GM23338 (cell line): ENCODE data around the gene MFSD8. TPM values are rescaled to one million over a fixed set of nuclear protein-coding genes. Genes with fewer than 3 reads are reported as not detected.
A peak's percentile ranks its signal among the peaks of the same experiment; 100 is the strongest.

Source experiments
- ATAC-seq: fragments of 200-7000 bp; cut with Tn5 transposase; 3 replicates; pipeline ENCODE4 v1.9.1; 2020
- DNase-seq: peaks from one replicate; pipeline ENCODE4 v3.0.0-alpha.2; 2015; ENCODE audit warnings: low spot score
- H2AFZ ChIP-seq: fragments of 200-600 bp; sonication (generic); 2 replicates; pipeline ENCODE4 v1.8.0; 2016; ENCODE audit warnings: antibody characterized with exemption, mild to moderate bottlenecking, moderate library complexity
- H3F3A ChIP-seq: fragments of 200-600 bp; sonication (generic); replicated peaks from 2 replicates; pipeline ENCODE4 v1.8.0; 2017; ENCODE audit warnings: antibody characterized with exemption, mixed run types, low read depth
- H3K27ac ChIP-seq: fragments of 200-600 bp; sonication (generic); 2 replicates; pipeline ENCODE4 v1.6.1; 2016; ENCODE audit warnings: low read depth
- H3K27me3 ChIP-seq: fragments of 200-600 bp; sonication (generic); 2 replicates; pipeline ENCODE4 v1.8.0; 2016; ENCODE audit warnings: mild to moderate bottlenecking, mixed run types, moderate library complexity; ENCODE audit not compliant: insufficient read depth
- H3K36me3 ChIP-seq: fragments of 200-600 bp; sonication (generic); 2 replicates; pipeline ENCODE4 v1.8.0; 2016; ENCODE audit warnings: mild to moderate bottlenecking; ENCODE audit not compliant: insufficient read depth
- H3K4me1 ChIP-seq: fragments of 200-600 bp; sonication (generic); 2 replicates; pipeline ENCODE4 v1.8.0; 2016; ENCODE audit warnings: mild to moderate bottlenecking, moderate library complexity; ENCODE audit not compliant: insufficient read depth
- H3K4me2 ChIP-seq: fragments of 200-600 bp; sonication (generic); 2 replicates; pipeline ENCODE4 v1.7.1; 2017; ENCODE audit warnings: mixed run types
- H3K4me3 ChIP-seq: fragments of 200-600 bp; sonication (generic); 2 replicates; pipeline ENCODE4 v1.6.1; 2016; ENCODE audit warnings: mixed run types
- H3K79me2 ChIP-seq: fragments of 200-600 bp; sonication (generic); replicated peaks from 2 replicates; pipeline ENCODE4 v1.8.0; 2017; ENCODE audit warnings: mild to moderate bottlenecking; ENCODE audit not compliant: insufficient read depth
- H3K9me2 ChIP-seq: fragments of 200-600 bp; sonication (generic); 2 replicates; pipeline ENCODE4 v1.8.0; 2017; ENCODE audit not compliant: insufficient read depth
- H4K20me1 ChIP-seq: fragments of 200-600 bp; sonication (generic); replicated peaks from 2 replicates; pipeline ENCODE4 v1.8.0; 2017; ENCODE audit warnings: mild to moderate bottlenecking; ENCODE audit not compliant: insufficient read depth
- H3K27ac Mint-ChIP-seq: 2 replicates; pipeline ENCODE4 v1.8.0; 2020; ENCODE audit warnings: inconsistent platforms, mild to moderate bottlenecking, moderate library complexity, mixed read lengths
- H3K27me3 Mint-ChIP-seq: 3 replicates; pipeline ENCODE4 v1.8.0; 2022; ENCODE audit warnings: low read depth, mild to moderate bottlenecking, moderate library complexity, mixed read lengths, inconsistent platforms; ENCODE audit not compliant: insufficient read depth, poor library complexity
- H3K36me3 Mint-ChIP-seq: 3 replicates; pipeline ENCODE4 v1.8.0; 2021; ENCODE audit warnings: low read depth, mild to moderate bottlenecking, inconsistent platforms, moderate library complexity, mixed read lengths
- H3K4me1 Mint-ChIP-seq: 3 replicates; pipeline ENCODE4 v1.8.0; 2020; ENCODE audit warnings: mild to moderate bottlenecking, inconsistent platforms, mixed read lengths
- H3K4me3 Mint-ChIP-seq: 3 replicates; pipeline ENCODE4 v1.8.0; 2021; ENCODE audit warnings: moderate library complexity, mild to moderate bottlenecking, inconsistent platforms, mixed read lengths
- H3K9me3 Mint-ChIP-seq: 3 replicates; pipeline ENCODE4 v1.8.0; 2020; ENCODE audit warnings: moderate library complexity, mild to moderate bottlenecking, inconsistent platforms, mixed read lengths
- CTCF ChIP-seq, 2 experiments: fragments of 200-600 bp in 1 of 2; sonication (generic) in 1 of 2; conservative IDR thresholded peaks; 2 replicates each; pipeline versions ENCODE4 v1.5.1 to v1.6.1; 2016 to 2017; ENCODE audit warnings: antibody characterized with exemption in 2 of 2, low read depth in 2 of 2, mild to moderate bottlenecking in 2 of 2, moderate library complexity in 1 of 2
- STAT1 ChIP-seq: IDR thresholded peaks from one replicate; pipeline ENCODE4 v1.6.1; 2016; ENCODE audit warnings: antibody characterized with exemption; ENCODE audit not compliant: unreplicated experiment
- polyA plus RNA-seq: library from polyadenylated mRNA; unstranded; fragments of >200 nt; fragmentation: Nextera tagmentation; extraction: Ambion mirVana; gene quantifications from 2 replicates; pipeline ENCODE4 v1.2.1, GENCODE V29; 2016
- total RNA-seq: library from RNA; depleted of rRNA; stranded (reverse); fragments of >200 nt; shearing (Covaris generic); gene quantifications from 2 replicates; pipeline ENCODE4 v1.2.3, GENCODE V29; 2014
- TF ChIP-seq, protein P1 (sequence below): fragments of 250-450 bp; sonication (Bioruptor Pico); IDR thresholded peaks from 2 replicates; pipeline ENCODE4 v1.5.0; 2020; ENCODE audit warnings: mild to moderate bottlenecking, moderate library complexity

Gene MFSD8
- total and polyA plus RNA-seq, 2 experiments from 2014 or later, result 23.6 to 24.0 TPM

DNA sequence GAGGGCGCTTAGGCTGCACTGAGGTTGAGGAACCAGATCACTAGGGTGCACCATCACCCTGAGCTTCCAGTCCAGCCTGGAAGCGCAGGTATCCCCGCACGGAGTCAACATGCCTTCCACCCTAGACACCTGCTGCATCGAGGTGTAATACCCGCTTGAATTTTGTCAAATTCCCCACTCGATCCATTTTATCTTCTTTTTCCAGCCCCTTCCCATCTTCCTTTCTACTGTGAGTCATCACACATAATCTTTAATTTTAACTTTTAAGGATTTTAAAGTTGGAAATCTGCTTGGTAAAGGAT lies 83.5 kb downstream of the MFSD8 start:
- peak overlapping the region; percentile 97 for H3K4me3 Mint-ChIP-seq
- peaks cover 29% of the 10 kb centered on the region for H3K36me3 ChIP-seq
- no peaks in the 10 kb centered on the region for H3K27me3 ChIP-seq
- H3K27ac ChIP-seq, result peak overlapping the region; percentile 99
- ATAC-seq (no peak), DNase-seq (no peak)
- peaks cover 49% of the 10 kb centered on the region for H3K36me3 Mint-ChIP-seq
- H3K4me3 ChIP-seq, result peak overlapping the region; percentile 83
- H3F3A ChIP-seq, result no peaks in the 10 kb centered on the region
- H3K4me2 ChIP-seq, result peak overlapping the region; percentile 91
- peaks cover 8% of the 10 kb centered on the region for H3K27me3 Mint-ChIP-seq
- H3K4me1 Mint-ChIP-seq, result peaks cover 3% of the 10 kb centered on the region; the same call in 2 of the 3 replicates
- H3K4me1 ChIP-seq, result 0 out of 2 replicates have a peak, but pooled peaks cover 6% of the 10 kb centered on the region
- peaks cover 44% of the 10 kb centered on the region for H3K79me2 ChIP-seq
- peak overlapping the region; percentile 100 for H3K27ac Mint-ChIP-seq
- peak overlapping the region; percentile 8; the same call in 1 of the 2 replicates for H2AFZ ChIP-seq
- no peaks in the 10 kb centered on the region for H3K9me2 ChIP-seq
- TF ChIP-seq STAT1 (no peak), CTCF (conservative IDR thresholded peaks at IDR 0.05; ENCODE audit: low read depth in 2 of 2) (peak in 1 of 2 experiments; percentile 17; a peak in 1 of 4 replicates)
- TF ChIP-seq, protein P1, sequence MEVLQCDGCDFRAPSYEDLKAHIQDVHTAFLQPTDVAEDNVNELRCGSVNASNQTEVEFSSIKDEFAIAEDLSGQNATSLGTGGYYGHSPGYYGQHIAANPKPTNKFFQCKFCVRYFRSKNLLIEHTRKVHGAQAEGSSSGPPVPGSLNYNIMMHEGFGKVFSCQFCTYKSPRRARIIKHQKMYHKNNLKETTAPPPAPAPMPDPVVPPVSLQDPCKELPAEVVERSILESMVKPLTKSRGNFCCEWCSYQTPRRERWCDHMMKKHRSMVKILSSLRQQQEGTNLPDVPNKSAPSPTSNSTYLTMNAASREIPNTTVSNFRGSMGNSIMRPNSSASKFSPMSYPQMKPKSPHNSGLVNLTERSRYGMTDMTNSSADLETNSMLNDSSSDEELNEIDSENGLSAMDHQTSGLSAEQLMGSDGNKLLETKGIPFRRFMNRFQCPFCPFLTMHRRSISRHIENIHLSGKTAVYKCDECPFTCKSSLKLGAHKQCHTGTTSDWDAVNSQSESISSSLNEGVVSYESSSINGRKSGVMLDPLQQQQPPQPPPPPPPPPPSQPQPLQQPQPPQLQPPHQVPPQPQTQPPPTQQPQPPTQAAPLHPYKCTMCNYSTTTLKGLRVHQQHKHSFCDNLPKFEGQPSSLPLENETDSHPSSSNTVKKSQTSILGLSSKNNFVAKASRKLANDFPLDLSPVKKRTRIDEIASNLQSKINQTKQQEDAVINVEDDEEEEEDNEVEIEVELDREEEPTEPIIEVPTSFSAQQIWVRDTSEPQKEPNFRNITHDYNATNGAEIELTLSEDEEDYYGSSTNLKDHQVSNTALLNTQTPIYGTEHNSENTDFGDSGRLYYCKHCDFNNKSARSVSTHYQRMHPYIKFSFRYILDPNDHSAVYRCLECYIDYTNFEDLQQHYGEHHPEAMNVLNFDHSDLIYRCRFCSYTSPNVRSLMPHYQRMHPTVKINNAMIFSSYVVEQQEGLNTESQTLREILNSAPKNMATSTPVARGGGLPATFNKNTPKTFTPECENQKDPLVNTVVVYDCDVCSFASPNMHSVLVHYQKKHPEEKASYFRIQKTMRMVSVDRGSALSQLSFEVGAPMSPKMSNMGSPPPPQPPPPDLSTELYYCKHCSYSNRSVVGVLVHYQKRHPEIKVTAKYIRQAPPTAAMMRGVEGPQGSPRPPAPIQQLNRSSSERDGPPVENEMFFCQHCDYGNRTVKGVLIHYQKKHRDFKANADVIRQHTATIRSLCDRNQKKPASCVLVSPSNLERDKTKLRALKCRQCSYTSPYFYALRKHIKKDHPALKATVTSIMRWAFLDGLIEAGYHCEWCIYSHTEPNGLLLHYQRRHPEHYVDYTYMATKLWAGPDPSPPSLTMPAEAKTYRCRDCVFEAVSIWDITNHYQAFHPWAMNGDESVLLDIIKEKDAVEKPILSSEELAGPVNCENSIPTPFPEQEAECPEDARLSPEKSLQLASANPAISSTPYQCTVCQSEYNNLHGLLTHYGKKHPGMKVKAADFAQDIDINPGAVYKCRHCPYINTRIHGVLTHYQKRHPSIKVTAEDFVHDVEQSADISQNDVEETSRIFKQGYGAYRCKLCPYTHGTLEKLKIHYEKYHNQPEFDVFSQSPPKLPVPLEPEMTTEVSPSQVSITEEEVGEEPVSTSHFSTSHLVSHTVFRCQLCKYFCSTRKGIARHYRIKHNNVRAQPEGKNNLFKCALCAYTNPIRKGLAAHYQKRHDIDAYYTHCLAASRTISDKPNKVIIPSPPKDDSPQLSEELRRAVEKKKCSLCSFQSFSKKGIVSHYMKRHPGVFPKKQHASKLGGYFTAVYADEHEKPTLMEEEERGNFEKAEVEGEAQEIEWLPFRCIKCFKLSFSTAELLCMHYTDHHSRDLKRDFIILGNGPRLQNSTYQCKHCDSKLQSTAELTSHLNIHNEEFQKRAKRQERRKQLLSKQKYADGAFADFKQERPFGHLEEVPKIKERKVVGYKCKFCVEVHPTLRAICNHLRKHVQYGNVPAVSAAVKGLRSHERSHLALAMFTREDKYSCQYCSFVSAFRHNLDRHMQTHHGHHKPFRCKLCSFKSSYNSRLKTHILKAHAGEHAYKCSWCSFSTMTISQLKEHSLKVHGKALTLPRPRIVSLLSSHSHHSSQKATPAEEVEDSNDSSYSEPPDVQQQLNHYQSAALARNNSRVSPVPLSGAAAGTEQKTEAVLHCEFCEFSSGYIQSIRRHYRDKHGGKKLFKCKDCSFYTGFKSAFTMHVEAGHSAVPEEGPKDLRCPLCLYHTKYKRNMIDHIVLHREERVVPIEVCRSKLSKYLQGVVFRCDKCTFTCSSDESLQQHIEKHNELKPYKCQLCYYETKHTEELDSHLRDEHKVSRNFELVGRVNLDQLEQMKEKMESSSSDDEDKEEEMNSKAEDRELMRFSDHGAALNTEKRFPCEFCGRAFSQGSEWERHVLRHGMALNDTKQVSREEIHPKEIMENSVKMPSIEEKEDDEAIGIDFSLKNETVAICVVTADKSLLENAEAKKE, result no peak
- no peaks in the 10 kb centered on the region for H4K20me1 ChIP-seq
- H3K9me3 Mint-ChIP-seq, result no peaks in the 10 kb centered on the region
